OCI-LY7 (cell line): ENCODE results near the gene TERB1. TPM values are rescaled to one million over a fixed set of nuclear protein-coding genes. Genes with fewer than 3 reads are reported as not detected.

ENCODE experiments used
- BruUV-seq: library from RNA; stranded (reverse); fragments of 400-500 nt; replicated peaks from 2 replicates; lab custom pipeline; 2021; lab: Mats Ljungman, UMichigan
- CTCF ChIA-PET: fragments of 300-600 bp; sonication (Branson Sonifier 250); formaldehyde crosslinking; loops from one replicate; lab custom pipeline; 2022; ENCODE audit warnings: antibody characterized with exemption; ENCODE audit not compliant: unreplicated experiment; lab: Charles Lee
- POLR2A ChIA-PET: fragments of 300-600 bp; sonication (Branson Sonifier 250); formaldehyde crosslinking; loops from one replicate; lab custom pipeline; 2022; ENCODE audit warnings: antibody characterized with exemption; lab: Charles Lee
- DNase-seq: peaks from one replicate; pipeline ENCODE4 v3.0.0-alpha.2; 2015; ENCODE audit warnings: low spot score
- H2AFZ ChIP-seq: fragments of 200-600 bp; sonication (generic), shearing (Covaris generic); 2 replicates; pipeline ENCODE4 v1.6.1; 2014; ENCODE audit warnings: mild to moderate bottlenecking, antibody characterized with exemption, low read length, moderate library complexity
- H3K27ac ChIP-seq: fragments of 200-600 bp; sonication (generic); 2 replicates; pipeline ENCODE4 v1.5.1; 2014; ENCODE audit warnings: mixed run types, low read depth, mild to moderate bottlenecking, moderate library complexity, low read length, inconsistent platforms; ENCODE audit not compliant: poor library complexity, severe bottlenecking
- H3K36me3 ChIP-seq: fragments of 200-600 bp; sonication (generic); 2 replicates; pipeline ENCODE4 v1.6.1; 2014; ENCODE audit warnings: mild to moderate bottlenecking, antibody characterized with exemption, low read length, moderate library complexity, mixed read lengths; ENCODE audit not compliant: insufficient read depth
- H3K4me1 ChIP-seq: fragments of 200-600 bp; sonication (generic); 2 replicates; pipeline ENCODE4 v1.5.1; 2014; ENCODE audit warnings: mild to moderate bottlenecking, low read length; ENCODE audit not compliant: insufficient read depth, poor library complexity, severe bottlenecking
- H3K4me2 ChIP-seq: fragments of 200-600 bp; sonication (generic); 2 replicates; pipeline ENCODE4 v1.6.1; 2014; ENCODE audit warnings: mild to moderate bottlenecking, low read length
- H3K4me3 ChIP-seq: fragments of 200-600 bp; sonication (generic); 2 replicates; pipeline ENCODE4 v1.5.1; 2014; ENCODE audit warnings: mild to moderate bottlenecking, low read depth, low read length; ENCODE audit not compliant: poor library complexity, severe bottlenecking
- H3K79me2 ChIP-seq: fragments of 200-600 bp; sonication (generic); 2 replicates; pipeline ENCODE4 v1.6.1; 2016; ENCODE audit warnings: low read depth, mild to moderate bottlenecking, low read length, moderate library complexity, mixed read lengths; ENCODE audit not compliant: insufficient read depth
- H3K9me2 ChIP-seq: fragments of 200-600 bp; sonication (generic); 2 replicates; pipeline ENCODE4 v1.6.1; 2016; ENCODE audit warnings: mild to moderate bottlenecking, low read length, mixed read lengths; ENCODE audit not compliant: insufficient read depth
- H3K9me3 ChIP-seq: fragments of 200-600 bp; sonication (generic); 2 replicates; pipeline ENCODE4 v1.6.1; 2014; ENCODE audit warnings: mild to moderate bottlenecking, mixed run types, low read length, mixed read lengths
- H4K20me1 ChIP-seq: fragments of 200-600 bp; sonication (generic); 2 replicates; pipeline ENCODE4 v1.6.1; 2014; ENCODE audit warnings: mild to moderate bottlenecking, antibody characterized with exemption, low read length, moderate library complexity, mixed read lengths; ENCODE audit not compliant: insufficient read depth
- CTCF ChIP-seq: fragments of 200-600 bp; sonication (generic); conservative IDR thresholded peaks from 2 replicates; pipeline ENCODE4 v1.5.1; 2014; ENCODE audit warnings: mild to moderate bottlenecking, antibody characterized with exemption, low read length, moderate library complexity, mixed read lengths
- EZH2phosphoT487 ChIP-seq: fragments of 200-600 bp; sonication (generic); IDR thresholded peaks from 2 replicates; pipeline ENCODE4 v1.6.1; 2018; ENCODE audit warnings: low read depth, borderline replicate concordance, mild to moderate bottlenecking, mixed run types, antibody characterized with exemption, low read length, moderate library complexity, mixed read lengths
- intact Hi-C: fragments of 100-400 bp; cut with micrococcal nuclease; formaldehyde crosslinking; loops from one replicate; pipeline ENCODE4 v1.10.0; 2022; ENCODE audit not compliant: unreplicated experiment
- total RNA-seq, 2 experiments: library from RNA; depleted of rRNA in 1 of 2; stranded (reverse); fragments of >200 nt in 1 of 2; shearing (Covaris generic) in 1 of 2; gene quantifications; 2 replicates each; pipeline ENCODE4 v1.2.3, GENCODE V29; 2014 to 2022

TERB1 gene
- total RNA-seq, 2 experiments from 2014 or later, result 0.17 TPM; not detected in 1

- no peak overlapping the region for H2AFZ ChIP-seq
- no TSS peak for BruUV-seq
- CTCF ChIA-PET, result interaction anchor here (0.8 kb wide), 1 partner anchor 13 kb away, joined by 6 read pairs; the partner anchor contains the start of gene NAE1
- H3K4me2 ChIP-seq, result no peak overlapping the region
- H3K27ac ChIP-seq, result no peak overlapping the region
- H3K79me2 ChIP-seq, result no peaks in the 10 kb centered on the region
- H3K4me1 ChIP-seq, result peaks cover 8% of the 10 kb centered on the region
- H3K36me3 ChIP-seq, result no peaks in the 10 kb centered on the region
- DNase-seq, result no peak
- intact Hi-C loops, result no loop called here
- POLR2A ChIA-PET, result interaction anchor here (0.6 kb wide), 2 partner anchors 11 to 206 kb away, joined by 3 read pairs; no protein-coding TSS in a partner anchor
- H4K20me1 ChIP-seq, result no peaks in the 10 kb centered on the region
- TF ChIP-seq EZH2phosphoT487 (no peak), CTCF (no peak)
- H3K4me3 ChIP-seq, result no peak overlapping the region
- no peaks in the 10 kb centered on the region for H3K9me3 ChIP-seq
- H3K9me2 ChIP-seq, result no peaks in the 10 kb centered on the region
Measured at GRCh38 chr16:66844009-66844341, 42.6 kb upstream of the TERB1 start.

GRCh38 chr16:66843191-66843590 lies 41.8 kb upstream of the TERB1 start:
- no TSS peak for BruUV-seq
- Histone ChIP-seq H3K79me2 (no peaks in the 10 kb centered on the region), H4K20me1 (no peaks in the 10 kb centered on the region), H2AFZ (no peak overlapping the region), H3K4me1 (peaks cover 8% of the 10 kb centered on the region), H3K9me3 (no peaks in the 10 kb centered on the region), H3K9me2 (no peaks in the 10 kb centered on the region), H3K4me3 (no peak overlapping the region), H3K4me2 (no peak overlapping the region), H3K36me3 (no peaks in the 10 kb centered on the region), H3K27ac (no peak overlapping the region)
- ChIA-PET CTCF (interaction anchor here (0.8 kb wide), 1 partner anchor 13 kb away, joined by 6 read pairs; the partner anchor contains the start of gene NAE1), POLR2A (interaction anchor here (0.6 kb wide), 1 partner anchor 10 kb away, joined by 3 read pairs; no protein-coding TSS in a partner anchor)
- intact Hi-C loops, result no loop called here
- no peak for DNase-seq
- no peak for TF ChIP-seq EZH2phosphoT487
- TF ChIP-seq CTCF, result no peak

- intact Hi-C loops, result no loop called here
- CTCF ChIA-PET, result no interaction called here
- Histone ChIP-seq H3K27ac (no peak overlapping the region), H3K36me3 (no peaks in the 10 kb centered on the region), H2AFZ (no peak overlapping the region), H3K9me3 (no peaks in the 10 kb centered on the region), H3K79me2 (no peaks in the 10 kb centered on the region), H3K4me2 (no peak overlapping the region), H3K9me2 (no peaks in the 10 kb centered on the region), H3K4me1 (peaks cover 8% of the 10 kb centered on the region), H3K4me3 (no peak overlapping the region), H4K20me1 (no peaks in the 10 kb centered on the region)
- BruUV-seq, result no TSS peak
- POLR2A ChIA-PET, result no interaction called here
- DNase-seq, result no peak
- TF ChIP-seq EZH2phosphoT487, result no peak
- no peak for TF ChIP-seq CTCF
Measured at GRCh38 chr16:66842765-66843164, 41.4 kb upstream of the TERB1 start.
